HG02885 (cell line): ENCODE results near the gene POLE3.
"Not testable (repeated sequence)": the region's sequence is repeated elsewhere in the genome, so short reads cannot be mapped to it uniquely, and the experiment has no call there.

Source experiments
- ATAC-seq: cut with Tn5 transposase; IDR thresholded peaks from one replicate; pipeline ENCODE4 v1.9.1; 2021; ENCODE audit warnings: mild to moderate bottlenecking; ENCODE audit not compliant: unreplicated experiment, poor library complexity

The POLE3 gene

GRCh38 chr9:113379829-113380210 is 30.7 kb downstream of the POLE3 start:
- ATAC-seq: not testable (repeated sequence)

- ATAC-seq: not testable (repeated sequence)
Measured at GRCh38 chr9:113379094-113379828, 31.2 kb downstream of the POLE3 start.

GRCh38 chr9:113376634-113377567 is 33.6 kb downstream of the POLE3 start, which contains the start of gene HDHD3:
Gene HDHD3 (minus strand): TSS chr9:113376986. CDS start chr9:113374354, 2,632 bp downstream.
- ATAC-seq: peak; percentile 70

- no peak for ATAC-seq
Measured at GRCh38 chr9:113375057-113376023, 35.1 kb downstream of the POLE3 start.

GRCh38 chr9:113373676-113374392 is 36.6 kb downstream of the POLE3 start:
- no peak for ATAC-seq

GRCh38 chr9:113373256-113373655 is 37.2 kb downstream of the POLE3 start:
- ATAC-seq: no peak

GRCh38 chr9:113372059-113372458 is 38.4 kb downstream of the POLE3 start:
- ATAC-seq: no peak

GRCh38 chr9:113370806-113371325 is 39.6 kb downstream of the POLE3 start:
- no peak for ATAC-seq

- ATAC-seq: no peak
Measured at GRCh38 chr9:113369855-113370140, 40.7 kb downstream of the POLE3 start.

- no peak for ATAC-seq
Measured at GRCh38 chr9:113368982-113369854, 41.3 kb downstream of the POLE3 start.

- ATAC-seq: no peak
Measured at GRCh38 chr9:113368348-113368981, 42.0 kb downstream of the POLE3 start.

GRCh38 chr9:113365652-113366051 is 44.8 kb downstream of the POLE3 start:
- ATAC-seq: not testable (repeated sequence)

- no peak for ATAC-seq
Measured at GRCh38 chr9:113364951-113365350, 45.5 kb downstream of the POLE3 start.

GRCh38 chr9:113363336-113363735 is 47.1 kb downstream of the POLE3 start:
- ATAC-seq: no peak

- no peak for ATAC-seq
Measured at GRCh38 chr9:113361304-113362018, 49.0 kb downstream of the POLE3 start.

GRCh38 chr9:113360242-113360842 is 50.1 kb downstream of the POLE3 start:
- no peak for ATAC-seq

GRCh38 chr9:113359385-113359784 is 51.1 kb downstream of the POLE3 start:
- no peak for ATAC-seq
